ENCODE data around the gene FEZ2. TPM values are rescaled to one million over a fixed set of nuclear protein-coding genes. Genes with fewer than 3 reads are reported as not detected.

The FEZ2 gene
- total and polyA plus RNA-seq, 3 donors from 2014 or later: 46.2 to 63.6 (median 56.6) TPM

- no peak for DNase-seq
- Histone ChIP-seq H3K4me1 (peaks cover 2% of the 10 kb centered on the region), H3K4me3 (no peak overlapping the region), H3K27ac (no peak overlapping the region), H3K9me3 (no peaks in the 10 kb centered on the region), H3K27me3 (no peaks in the 10 kb centered on the region), H3K36me3 (ENCODE audit: low read depth, missing control alignments) (no peaks in the 10 kb centered on the region)
- intact Hi-C loops (cut with DNase I; ENCODE audit: low total_unique reads): no loop called here
- no peak for TF ChIP-seq POLR2A (IDR thresholded peaks at IDR 0.05)
- TF ChIP-seq CTCF (IDR thresholded peaks at IDR 0.05): no peak
- 77 to 78% methylated on average over 7 of the region's 7 CpGs for WGBS, 2 donors
These were observed 69.1 kb downstream of the FEZ2 start for GRCh38 chr2:36528766-36529392.

DNA sequence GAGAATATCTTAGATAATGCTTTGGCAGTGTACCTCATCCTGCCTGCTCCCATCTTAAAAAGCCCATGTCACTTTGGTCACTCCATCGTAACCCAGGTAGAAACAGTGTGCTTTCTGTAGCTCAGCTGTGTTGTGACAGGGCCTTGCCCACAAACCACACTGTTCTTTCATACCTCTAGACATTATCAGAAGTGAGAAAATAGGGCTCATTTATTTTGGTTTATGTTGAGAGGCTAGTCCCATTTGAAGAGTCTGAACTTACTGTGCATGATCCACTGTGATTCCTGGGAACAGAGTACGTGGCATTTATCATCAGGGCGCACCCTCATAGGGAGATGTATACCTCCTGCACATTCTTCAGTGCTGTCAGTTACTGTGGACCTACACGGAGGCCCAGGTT lies 69.7 kb downstream of the FEZ2 start:
- Histone ChIP-seq H3K36me3 (ENCODE audit: low read depth, missing control alignments) (no peaks in the 10 kb centered on the region), H3K27ac (no peak overlapping the region), H3K4me1 (peaks cover 2% of the 10 kb centered on the region), H3K27me3 (no peaks in the 10 kb centered on the region), H3K4me3 (no peak overlapping the region), H3K9me3 (no peaks in the 10 kb centered on the region)
- no peak for DNase-seq
- TF ChIP-seq CTCF (IDR thresholded peaks at IDR 0.05) (no peak), POLR2A (IDR thresholded peaks at IDR 0.05) (no peak)
- WGBS, 2 donors: 75 to 81% methylated on average over 4 of the region's 4 CpGs
- intact Hi-C loops (cut with DNase I; ENCODE audit: low total_unique reads): no loop called here

GRCh38 chr2:36526226-36526625 lies 71.7 kb downstream of the FEZ2 start:
- Histone ChIP-seq H3K4me1 (peaks cover 2% of the 10 kb centered on the region), H3K36me3 (ENCODE audit: low read depth, missing control alignments) (no peaks in the 10 kb centered on the region), H3K27ac (no peak overlapping the region), H3K4me3 (no peak overlapping the region), H3K27me3 (no peaks in the 10 kb centered on the region), H3K9me3 (no peaks in the 10 kb centered on the region)
- DNase-seq: no peak
- TF ChIP-seq POLR2A (IDR thresholded peaks at IDR 0.05) (no peak), CTCF (IDR thresholded peaks at IDR 0.05) (no peak)
- 48 to 55% methylated on average over 2 of the region's 2 CpGs for WGBS, 2 donors
- intact Hi-C loops (cut with DNase I; ENCODE audit: low total_unique reads): no loop called here

- TF ChIP-seq POLR2A (IDR thresholded peaks at IDR 0.05) (no peak), CTCF (IDR thresholded peaks at IDR 0.05) (no peak)
- H3K4me1 ChIP-seq: peaks cover 2% of the 10 kb centered on the region
- no peak overlapping the region for H3K4me3 ChIP-seq
- no peak overlapping the region for H3K27ac ChIP-seq
- H3K9me3 ChIP-seq: no peaks in the 10 kb centered on the region
- DNase-seq: no peak
- H3K27me3 ChIP-seq: no peaks in the 10 kb centered on the region
- no peaks in the 10 kb centered on the region for H3K36me3 ChIP-seq (ENCODE audit: low read depth, missing control alignments)
- WGBS, 2 donors: 89% methylated on average over 5 of the region's 5 CpGs
- intact Hi-C loops (cut with DNase I; ENCODE audit: low total_unique reads): no loop called here
These were observed 72.7 kb downstream of the FEZ2 start for GRCh38 chr2:36525245-36525644.

DNA sequence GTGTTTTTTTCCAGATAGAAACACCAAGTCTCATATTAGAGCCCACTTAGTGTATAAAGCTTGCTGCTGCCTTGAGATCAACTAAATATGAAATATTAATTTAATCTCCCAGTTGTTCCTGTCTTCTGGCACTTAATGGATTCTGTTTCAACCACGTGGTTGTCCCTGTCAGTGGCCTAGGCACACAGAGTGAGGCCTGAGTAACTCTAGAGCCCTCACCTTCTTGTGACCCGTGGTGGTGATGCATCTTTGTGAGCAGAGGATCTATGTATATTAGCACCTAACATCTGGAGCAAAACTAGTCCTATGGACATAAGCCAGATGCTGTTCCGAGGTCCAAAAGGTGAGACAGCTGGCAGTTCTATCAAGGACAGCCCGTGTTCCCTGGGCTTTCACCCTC lies 74.8 kb downstream of the FEZ2 start:
- Histone ChIP-seq H3K27me3 (no peaks in the 10 kb centered on the region), H3K4me3 (no peak overlapping the region), H3K4me1 (peaks cover 2% of the 10 kb centered on the region), H3K9me3 (no peaks in the 10 kb centered on the region), H3K36me3 (ENCODE audit: low read depth, missing control alignments) (no peaks in the 10 kb centered on the region), H3K27ac (no peak overlapping the region)
- TF ChIP-seq POLR2A (IDR thresholded peaks at IDR 0.05) (no peak), CTCF (IDR thresholded peaks at IDR 0.05) (no peak)
- DNase-seq: no peak
- 39 to 56% methylated on average over 4 of the region's 4 CpGs for WGBS, 2 donors
- intact Hi-C loops (cut with DNase I; ENCODE audit: low total_unique reads): no loop called here

Data from testis (tissue), 3 donors.